Measurements from ENCODE around the gene UFL1. TPM values are rescaled to one million over a fixed set of nuclear protein-coding genes. Genes with fewer than 3 reads are reported as not detected.

UFL1 gene
- total RNA-seq, 1 donor from 2014 or later: 23.2 TPM

DNA sequence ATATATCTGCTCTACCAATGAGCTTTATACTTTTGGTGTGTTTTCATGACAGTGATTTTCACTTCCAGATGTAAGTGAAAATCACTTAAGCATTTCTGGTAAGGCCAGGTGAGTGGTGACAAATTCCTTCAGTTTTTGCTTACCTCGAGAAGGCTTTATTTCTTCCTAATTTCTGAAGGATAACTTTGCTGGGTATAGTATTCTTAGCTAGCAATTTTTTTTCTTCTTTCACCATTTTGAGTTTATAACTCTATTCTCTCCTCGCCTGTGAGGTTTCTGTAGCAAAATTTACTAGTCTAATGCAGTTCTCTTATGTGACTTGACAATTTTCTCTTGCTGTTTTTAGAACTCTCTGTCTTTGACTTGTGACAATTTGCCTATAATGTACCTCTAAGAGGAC is 48.4 kb downstream of the UFL1 start:
- Mint-ChIP-seq H3K9me3 (ENCODE audit: unreplicated experiment) (peaks cover 31% of the 10 kb centered on the region), H3K27ac (ENCODE audit: unreplicated experiment) (no peak overlapping the region), H3K36me3 (ENCODE audit: unreplicated experiment) (no peaks in the 10 kb centered on the region), H3K4me1 (ENCODE audit: unreplicated experiment) (no peaks in the 10 kb centered on the region), H3K27me3 (ENCODE audit: unreplicated experiment) (peaks cover 13% of the 10 kb centered on the region), H3K4me3 (ENCODE audit: unreplicated experiment) (no peak overlapping the region)
- no peak for DNase-seq (ENCODE audit: extremely low spot score, unreplicated experiment)
- TF ChIP-seq, protein P1, sequence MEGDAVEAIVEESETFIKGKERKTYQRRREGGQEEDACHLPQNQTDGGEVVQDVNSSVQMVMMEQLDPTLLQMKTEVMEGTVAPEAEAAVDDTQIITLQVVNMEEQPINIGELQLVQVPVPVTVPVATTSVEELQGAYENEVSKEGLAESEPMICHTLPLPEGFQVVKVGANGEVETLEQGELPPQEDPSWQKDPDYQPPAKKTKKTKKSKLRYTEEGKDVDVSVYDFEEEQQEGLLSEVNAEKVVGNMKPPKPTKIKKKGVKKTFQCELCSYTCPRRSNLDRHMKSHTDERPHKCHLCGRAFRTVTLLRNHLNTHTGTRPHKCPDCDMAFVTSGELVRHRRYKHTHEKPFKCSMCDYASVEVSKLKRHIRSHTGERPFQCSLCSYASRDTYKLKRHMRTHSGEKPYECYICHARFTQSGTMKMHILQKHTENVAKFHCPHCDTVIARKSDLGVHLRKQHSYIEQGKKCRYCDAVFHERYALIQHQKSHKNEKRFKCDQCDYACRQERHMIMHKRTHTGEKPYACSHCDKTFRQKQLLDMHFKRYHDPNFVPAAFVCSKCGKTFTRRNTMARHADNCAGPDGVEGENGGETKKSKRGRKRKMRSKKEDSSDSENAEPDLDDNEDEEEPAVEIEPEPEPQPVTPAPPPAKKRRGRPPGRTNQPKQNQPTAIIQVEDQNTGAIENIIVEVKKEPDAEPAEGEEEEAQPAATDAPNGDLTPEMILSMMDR (IDR thresholded peaks at IDR 0.05): no peak

GRCh38 chr6:96571551-96571950 is 49.9 kb downstream of the UFL1 start:
- Mint-ChIP-seq H3K4me1 (ENCODE audit: unreplicated experiment) (no peaks in the 10 kb centered on the region), H3K4me3 (ENCODE audit: unreplicated experiment) (no peak overlapping the region), H3K36me3 (ENCODE audit: unreplicated experiment) (no peaks in the 10 kb centered on the region), H3K27ac (ENCODE audit: unreplicated experiment) (no peak overlapping the region), H3K9me3 (ENCODE audit: unreplicated experiment) (peaks cover 31% of the 10 kb centered on the region), H3K27me3 (ENCODE audit: unreplicated experiment) (peaks cover 20% of the 10 kb centered on the region)
- DNase-seq (ENCODE audit: extremely low spot score, unreplicated experiment): no peak
- TF ChIP-seq, protein P1 (IDR thresholded peaks at IDR 0.05): no peak

- Mint-ChIP-seq H3K9me3 (ENCODE audit: unreplicated experiment) (peaks cover 14% of the 10 kb centered on the region), H3K4me1 (ENCODE audit: unreplicated experiment) (no peaks in the 10 kb centered on the region), H3K36me3 (ENCODE audit: unreplicated experiment) (no peaks in the 10 kb centered on the region), H3K27ac (ENCODE audit: unreplicated experiment) (no peak overlapping the region), H3K27me3 (ENCODE audit: unreplicated experiment) (peaks cover 32% of the 10 kb centered on the region), H3K4me3 (ENCODE audit: unreplicated experiment) (no peak overlapping the region)
- DNase-seq (ENCODE audit: extremely low spot score, unreplicated experiment): no peak
- TF ChIP-seq, protein P1 (IDR thresholded peaks at IDR 0.05): no peak
Observed at GRCh38 chr6:96575359-96575758, 53.8 kb downstream of the UFL1 start.

DNA sequence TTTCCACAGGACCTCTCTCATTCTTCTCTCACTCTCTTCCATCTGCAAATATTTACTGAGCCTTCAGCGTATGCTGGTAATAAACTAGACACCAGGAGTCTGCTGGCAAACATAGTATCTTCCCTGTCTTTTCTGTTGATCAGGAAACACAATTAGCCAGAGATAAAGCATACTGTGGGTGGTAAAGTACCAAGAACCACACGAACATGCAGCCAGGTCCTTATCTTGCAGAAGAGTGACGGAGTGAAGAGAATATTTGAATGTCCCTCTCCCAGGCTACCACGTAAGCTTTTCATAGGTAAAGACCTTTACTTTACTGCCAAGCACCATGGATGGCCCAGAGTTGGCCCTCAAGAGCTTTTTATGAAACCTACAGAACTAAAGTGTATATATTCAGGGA is 54.6 kb downstream of the UFL1 start:
- no peak overlapping the region for H3K27ac Mint-ChIP-seq (ENCODE audit: unreplicated experiment)
- no peaks in the 10 kb centered on the region for H3K36me3 Mint-ChIP-seq (ENCODE audit: unreplicated experiment)
- H3K27me3 Mint-ChIP-seq (ENCODE audit: unreplicated experiment): peaks cover 32% of the 10 kb centered on the region
- TF ChIP-seq, protein P1 (IDR thresholded peaks at IDR 0.05): no peak
- H3K4me3 Mint-ChIP-seq (ENCODE audit: unreplicated experiment): no peak overlapping the region
- H3K9me3 Mint-ChIP-seq (ENCODE audit: unreplicated experiment): peaks cover 6% of the 10 kb centered on the region
- no peak for DNase-seq (ENCODE audit: extremely low spot score, unreplicated experiment)
- no peaks in the 10 kb centered on the region for H3K4me1 Mint-ChIP-seq (ENCODE audit: unreplicated experiment)

- H3K9me3 Mint-ChIP-seq (ENCODE audit: unreplicated experiment): no peaks in the 10 kb centered on the region
- no peaks in the 10 kb centered on the region for H3K36me3 Mint-ChIP-seq (ENCODE audit: unreplicated experiment)
- TF ChIP-seq, protein P1 (IDR thresholded peaks at IDR 0.05): no peak
- H3K4me3 Mint-ChIP-seq (ENCODE audit: unreplicated experiment): no peak overlapping the region
- peaks cover 46% of the 10 kb centered on the region for H3K27me3 Mint-ChIP-seq (ENCODE audit: unreplicated experiment)
- H3K27ac Mint-ChIP-seq (ENCODE audit: unreplicated experiment): no peak overlapping the region
- no peaks in the 10 kb centered on the region for H3K4me1 Mint-ChIP-seq (ENCODE audit: unreplicated experiment)
- DNase-seq (ENCODE audit: extremely low spot score, unreplicated experiment): no peak
Observed at GRCh38 chr6:96582021-96582420, 60.4 kb downstream of the UFL1 start.

Measured in osteocyte (in vitro differentiated cells).